H1 (cell line): ENCODE results near the gene RNF208. TPM values are rescaled to one million over a fixed set of nuclear protein-coding genes. Genes with fewer than 3 reads are reported as not detected.

Source experiments
- CTCF ChIA-PET: fragments of 300-600 bp; sonication (Branson Sonifier 250); formaldehyde crosslinking; loops from one replicate; lab custom pipeline; 2021; ENCODE audit not compliant: partially characterized antibody; lab: Charles Lee
- POLR2A ChIA-PET: fragments of 300-600 bp; sonication (Branson Sonifier 250); formaldehyde crosslinking; loops from one replicate; lab custom pipeline; 2021; ENCODE audit warnings: inconsistent platforms; ENCODE audit not compliant: partially characterized antibody; lab: Charles Lee
- DNase-seq, 2 experiments: peaks; one replicate each; pipeline versions ENCODE4 v3.0.0 to v3.0.0-alpha.2; 2010 to 2022; ENCODE audit warnings: low spot score in 2 of 2, low read depth in 1 of 2, mixed read lengths in 1 of 2
- FAIRE-seq: peaks from 2 replicates; lab custom pipeline; 2011; peaks lifted over from hg19 to GRCh38; lab: Jason Lieb, UNC
- H2AFZ ChIP-seq: 2 replicates; pipeline ENCODE4 v1.8.1; 2012; ENCODE audit warnings: low read length, inconsistent platforms
- H2AK5ac ChIP-seq: 2 replicates; pipeline ENCODE4 v1.6.1; 2013; ENCODE audit warnings: low read depth, low read length
- H2BK120ac ChIP-seq: replicated peaks from 2 replicates; pipeline ENCODE3; 2013; ENCODE audit warnings: low read depth, low read length, inconsistent platforms
- H2BK12ac ChIP-seq: 2 replicates; pipeline ENCODE4 v1.6.1; 2013; ENCODE audit warnings: low read depth, low read length
- H2BK15ac ChIP-seq: 2 replicates; pipeline ENCODE4 v1.6.1; 2013; ENCODE audit warnings: low read length
- H2BK20ac ChIP-seq: 2 replicates; pipeline ENCODE4 v1.6.1; 2013; ENCODE audit warnings: low read length
- H2BK5ac ChIP-seq: 2 replicates; pipeline ENCODE4 v1.6.1; 2013; ENCODE audit warnings: low read depth, low read length
- H3K14ac ChIP-seq: 2 replicates; pipeline ENCODE4 v1.6.1; 2013; ENCODE audit warnings: inconsistent platforms; ENCODE audit not compliant: insufficient read length
- H3K18ac ChIP-seq: 2 replicates; pipeline ENCODE4 v1.6.1; 2013; ENCODE audit warnings: low read length; ENCODE audit errors: extremely low read depth
- H3K23ac ChIP-seq: 2 replicates; pipeline ENCODE4 v1.6.1; 2013; ENCODE audit warnings: inconsistent platforms; ENCODE audit not compliant: insufficient read length
- H3K23me2 ChIP-seq: 2 replicates; pipeline ENCODE4 v1.6.1; 2013; ENCODE audit warnings: low read depth, low read length
- H3K27ac ChIP-seq: 2 replicates; pipeline ENCODE4 v1.6.1; 2011; ENCODE audit warnings: low read depth, low read length, inconsistent platforms
- H3K27me3 ChIP-seq, 4 experiments: replicated peaks in 1 of 4; 1 replicate in 1 of 4; 2 replicates in 3 of 4; pipeline versions ENCODE4 v1.6.1 to v1.8.1; 2011 to 2013; ENCODE audit warnings: low read length in 3 of 4, mild to moderate bottlenecking in 3 of 4, inconsistent platforms in 2 of 4, mixed read lengths in 2 of 4, moderate library complexity in 1 of 4; ENCODE audit not compliant: control insufficient read depth in 3 of 4, insufficient read depth in 3 of 4; ENCODE audit errors: extremely low read depth in 1 of 4
- H3K36me3 ChIP-seq, 4 experiments: 2 replicates each; pipeline versions ENCODE4 v1.6.1 to v1.8.1; 2011 to 2013; ENCODE audit warnings: mild to moderate bottlenecking in 4 of 4, low read length in 3 of 4, moderate library complexity in 2 of 4, control low read depth in 1 of 4, inconsistent platforms in 1 of 4; ENCODE audit not compliant: insufficient read depth in 4 of 4, control insufficient read depth in 2 of 4
- H3K4ac ChIP-seq: replicated peaks from 2 replicates; pipeline ENCODE3; 2013; ENCODE audit warnings: low read length, low read depth, mixed read lengths, inconsistent platforms; ENCODE audit not compliant: insufficient read length
- H3K4me1 ChIP-seq, 4 experiments: replicated peaks in 1 of 4; 1 replicate in 1 of 4; 2 replicates in 3 of 4; pipeline versions ENCODE4 v1.6.1 to v1.8.1; 2011 to 2013; ENCODE audit warnings: low read length in 3 of 4, inconsistent platforms in 2 of 4, mixed read lengths in 1 of 4; ENCODE audit not compliant: insufficient read depth in 4 of 4, control insufficient read depth in 3 of 4
- H3K4me2 ChIP-seq, 2 experiments: 2 replicates each; pipeline versions ENCODE4 v1.6.1 to v1.8.1; 2011 to 2013; ENCODE audit warnings: low read depth in 2 of 2, low read length in 2 of 2, control low read depth in 1 of 2, inconsistent platforms in 1 of 2, mild to moderate bottlenecking in 1 of 2; ENCODE audit not compliant: insufficient read depth in 1 of 2
- H3K4me3 ChIP-seq, 4 experiments: fragments of 200-600, 300-600 bp in 1 of 4; sonication (generic), shearing (Covaris generic), sonication (Bioruptor Twin) in 1 of 4; 2 replicates each; pipeline versions ENCODE4 v1.5.1 to v1.8.1; 2011 to 2016; ENCODE audit warnings: low read length in 4 of 4, low read depth in 3 of 4, control low read depth in 2 of 4, inconsistent platforms in 2 of 4, mild to moderate bottlenecking in 2 of 4, mixed read lengths in 1 of 4, moderate library complexity in 1 of 4; ENCODE audit not compliant: insufficient read depth in 2 of 4; ENCODE audit errors: extremely low read depth in 1 of 4
- H3K56ac ChIP-seq: replicated peaks from 2 replicates; pipeline ENCODE3; 2013; ENCODE audit warnings: low read depth, mild to moderate bottlenecking, mixed read lengths, low read length, inconsistent platforms; ENCODE audit not compliant: insufficient read length
- H3K79me1 ChIP-seq: 2 replicates; pipeline ENCODE4 v1.6.1; 2013; ENCODE audit warnings: low read depth, low read length, control low read depth
- H3K79me2 ChIP-seq, 2 experiments: 2 replicates each; pipeline versions ENCODE4 v1.6.1 to v1.8.1; 2012 to 2013; ENCODE audit warnings: low read length in 2 of 2, mild to moderate bottlenecking in 2 of 2, inconsistent platforms in 1 of 2; ENCODE audit not compliant: insufficient read depth in 2 of 2, control insufficient read depth in 1 of 2
- H3K9ac ChIP-seq, 4 experiments: replicated peaks in 1 of 4; 1 replicate in 1 of 4; 2 replicates in 3 of 4; pipeline versions ENCODE4 v1.6.1 to v1.8.1; 2011 to 2013; ENCODE audit warnings: low read depth in 3 of 4, low read length in 3 of 4, control low read depth in 2 of 4, mild to moderate bottlenecking in 2 of 4, moderate library complexity in 2 of 4, inconsistent platforms in 1 of 4; ENCODE audit errors: extremely low read depth in 1 of 4
- H3K9me3 ChIP-seq, 2 experiments: 2 replicates each; pipeline versions ENCODE4 v1.6.1 to v1.8.1; 2012 to 2013; ENCODE audit warnings: mild to moderate bottlenecking in 2 of 2, moderate library complexity in 2 of 2, control low read depth in 1 of 2, inconsistent platforms in 1 of 2, low read depth in 1 of 2, low read length in 1 of 2, mixed read lengths in 1 of 2; ENCODE audit not compliant: insufficient read depth in 2 of 2
- H4K20me1 ChIP-seq, 2 experiments: replicated peaks in 1 of 2; 2 replicates each; pipeline versions ENCODE3 to v1.8.1; 2011 to 2013; ENCODE audit warnings: inconsistent platforms in 2 of 2, low read length in 2 of 2, mild to moderate bottlenecking in 1 of 2; ENCODE audit not compliant: insufficient read depth in 2 of 2, control insufficient read depth in 1 of 2
- H4K5ac ChIP-seq: 2 replicates; pipeline ENCODE4 v1.6.1; 2013; ENCODE audit warnings: low read length, low read depth, mixed read lengths, inconsistent platforms; ENCODE audit not compliant: insufficient read length
- H4K8ac ChIP-seq: 2 replicates; pipeline ENCODE4 v1.8.0; 2013; ENCODE audit warnings: mild to moderate bottlenecking, moderate library complexity, low read length, inconsistent platforms; ENCODE audit not compliant: insufficient read depth; ENCODE audit errors: extremely low read depth
- H4K91ac ChIP-seq: replicated peaks from 2 replicates; pipeline ENCODE3; 2013; ENCODE audit warnings: low read length, mixed read lengths, inconsistent platforms; ENCODE audit not compliant: insufficient read length
- ATF2 ChIP-seq: IDR thresholded peaks from 2 replicates; pipeline ENCODE4 v1.6.1; 2012; ENCODE audit warnings: low read length, inconsistent platforms
- BACH1 ChIP-seq: IDR thresholded peaks from 2 replicates; pipeline ENCODE4 v1.6.1; 2012; ENCODE audit warnings: low read length, improper control_type of control experiment
- CREB1 ChIP-seq: IDR thresholded peaks from 2 replicates; pipeline ENCODE4 v1.6.1; 2012; ENCODE audit warnings: inconsistent platforms
- EGR1 ChIP-seq: IDR thresholded peaks from 2 replicates; pipeline ENCODE4 v1.6.1; 2011; ENCODE audit warnings: low read depth, low read length, borderline replicate concordance
- EZH2 ChIP-seq: fragments of 200-600 bp; sonication (generic); IDR thresholded peaks from 2 replicates; pipeline ENCODE4 v1.7.1; 2012; ENCODE audit warnings: low read depth, mild to moderate bottlenecking, moderate library complexity, low read length, inconsistent platforms; ENCODE audit not compliant: severe bottlenecking
- HDAC6 ChIP-seq: IDR thresholded peaks from one replicate; pipeline ENCODE4 v1.7.1; 2012; ENCODE audit warnings: low read depth, mild to moderate bottlenecking, inconsistent platforms, low read length, moderate library complexity
- RNF2 ChIP-seq: fragments of 200-900, 300-1000 bp; sonication (generic); IDR thresholded peaks from 2 replicates; pipeline ENCODE4 v1.7.1; 2016; ENCODE audit warnings: borderline replicate concordance, low read depth, mild to moderate bottlenecking, antibody characterized with exemption, low read length; ENCODE audit not compliant: poor library complexity, severe bottlenecking; ENCODE audit errors: missing control alignments
- SP1 ChIP-seq: IDR thresholded peaks from 2 replicates; pipeline ENCODE4 v1.6.1; 2011; ENCODE audit warnings: low read depth, low read length
- TBP ChIP-seq: IDR thresholded peaks from 2 replicates; pipeline ENCODE4 v1.6.1; 2011; ENCODE audit warnings: low read depth, low read length, improper control_type of control experiment
- TCF12 ChIP-seq: IDR thresholded peaks from 2 replicates; pipeline ENCODE4 v1.6.1; 2011; ENCODE audit warnings: low read depth, mild to moderate bottlenecking, low read length
- WGBS, 2 experiments: shearing (Covaris generic) in 1 of 2; methylation state at CpG; one replicate each; pipeline versions ENCODE4 v1.1.6 to v1.1.7; 2013 to 2015; ENCODE audit warnings: low lambda C conversion rate in 2 of 2, mixed read lengths in 2 of 2, inconsistent platforms in 1 of 2, low coverage in 1 of 2, missing lambda C conversion rate in 1 of 2; ENCODE audit not compliant: insufficient replicate concordance in 2 of 2, insufficient coverage in 1 of 2, insufficient read length in 1 of 2; ENCODE audit errors: extremely low coverage in 1 of 2, missing lambda C conversion rate in 1 of 2; 5-methylcytosine and 5-hydroxymethylcytosine counted together
- polyA plus RNA-seq, 7 experiments: library from polyadenylated mRNA; depleted of rRNA in 3 of 7; stranded (reverse) in 5 of 7; unstranded in 2 of 7; fragments of >200 nt in 5 of 7; fragments of 200-250 nt in 2 of 7; gene quantifications; 1 replicate in 5 of 7; 2 replicates in 1 of 7; 4 replicates in 1 of 7; pipeline versions ENCODE4 v1.2.1 to v1.2.3, GENCODE V29; 2011 to 2013; ENCODE audit warnings: missing spikeins in 2 of 7, mixed read lengths in 2 of 7
- total RNA-seq: library from RNA; stranded (reverse); fragmentation: NEBNext Ultra II Directional; extraction: Animal tissue kit (Norgen Biotek cat#: 25700); gene quantifications from 2 replicates; pipeline ENCODE4 v1.2.1, GENCODE V29; 2021

Gene RNF208
- total and polyA plus RNA-seq, 2 of the 8 experiments (the other 6 are each of a cell fraction or from before 2014, with no cell fraction given) = 2.7 to 7.7 TPM

- no peak overlapping the region for H3K14ac ChIP-seq
- peaks cover 6 to 33% (median 18%) of the 10 kb centered on the region in 4 experiments for H3K4me1 ChIP-seq
- H2BK15ac ChIP-seq = no peak overlapping the region
- no peak overlapping the region for H3K4ac ChIP-seq
- H4K91ac ChIP-seq = no peak overlapping the region
- H2BK12ac ChIP-seq = no peak overlapping the region
- H3K56ac ChIP-seq = no peak overlapping the region
- no peak overlapping the region for H2AFZ ChIP-seq
- H2BK120ac ChIP-seq = no peak overlapping the region
- CTCF ChIA-PET = interaction anchor here (1.0 to 14.0 kb wide), 4 partner anchors 9 to 29 kb away, joined by 3 to 204 read pairs (median 10); partner anchors contain the start of genes CYSRT1, RNF208, RNF224 and SLC34A3
- H4K5ac ChIP-seq = no peak overlapping the region
- H3K27ac ChIP-seq = no peak overlapping the region
- peak overlapping the region; percentile 35; the same call in 1 of the 2 replicates for H4K8ac ChIP-seq
- H4K20me1 ChIP-seq = peaks cover 5 to 30% of the 10 kb centered on the region in 2 experiments
- no peak overlapping the region for H3K23ac ChIP-seq
- no peaks in the 10 kb centered on the region for H3K27me3 ChIP-seq
- H2AK5ac ChIP-seq = no peak overlapping the region
- H3K4me2 ChIP-seq = peak overlapping the region; percentile 70 to 76
- no peaks in the 10 kb centered on the region for H3K36me3 ChIP-seq
- DNase-seq = peak in 1 of 2 experiments; percentile 58
- peaks cover 29% of the 10 kb centered on the region for H3K79me1 ChIP-seq
- H3K4me3 ChIP-seq = peak overlapping the region; percentile 41 to 67 (median 52); a peak in 7 of 8 replicates
- FAIRE-seq = no peak
- POLR2A ChIA-PET = interaction anchor here (0.7 to 2.2 kb wide), 12 partner anchors 10 to 471 kb away, joined by 3 to 21 read pairs (median 4); partner anchors contain the start of genes ANAPC2, RNF208, SSNA1 and TUBB4B
- no peak overlapping the region for H3K18ac ChIP-seq
- no peak overlapping the region for H3K9ac ChIP-seq
- peaks cover 7% of the 10 kb centered on the region; the same call in 1 of the 2 replicates for H3K23me2 ChIP-seq
- H2BK5ac ChIP-seq = no peak overlapping the region
- H2BK20ac ChIP-seq = no peak overlapping the region
- peaks cover 0 to 42% of the 10 kb centered on the region in 2 experiments; a peak in 3 of 4 replicates for H3K79me2 ChIP-seq
- 46% methylated on average over 22 of the region's 51 CpGs; no CpG with 5 or more reads in 1 of the 2 experiments for WGBS, 2 experiments
- no peaks in the 10 kb centered on the region for H3K9me3 ChIP-seq
- no peak for TF ChIP-seq RNF2
- TF ChIP-seq TBP = no peak
- TF ChIP-seq EZH2 = no peak
- no peak for TF ChIP-seq CREB1
- TF ChIP-seq BACH1 = no peak
- TF ChIP-seq EGR1 = no peak
- TF ChIP-seq SP1 = no peak
- TF ChIP-seq TCF12 = no peak
- TF ChIP-seq HDAC6 = no peak
- TF ChIP-seq ATF2 = no peak
Observed at GRCh38 chr9:137199411-137200121, 22.5 kb downstream of the RNF208 start.
